SW480 (cell line): ENCODE results near the gene FHL2.
"Not testable (repeated sequence)": the region's sequence is repeated elsewhere in the genome, so short reads cannot be mapped to it uniquely, and the experiment has no call there.

Experiments
- DNase-seq: peaks from one replicate; pipeline ENCODE4 v3.0.0-alpha.2; 2016; ENCODE audit warnings: low spot score

FHL2 gene

GRCh38 chr2:105337122-105338019, 61.5 kb downstream of the FHL2 start, which contains the start of gene C2orf49:
Gene C2orf49, plus strand, starts transcription at chr2:105337540. Its CDS starts 48 bp downstream, at chr2:105337588.
- peak; percentile 86 for DNase-seq

GRCh38 chr2:105336786-105337121, 62.1 kb downstream of the FHL2 start:
- no peak for DNase-seq

- DNase-seq = no peak
These were observed 63.4 kb downstream of the FHL2 start for GRCh38 chr2:105335469-105335868.

- DNase-seq = no peak
These were observed 64.6 kb downstream of the FHL2 start for GRCh38 chr2:105334211-105334610.

- peak; percentile 37 for DNase-seq
These were observed 68.0 kb downstream of the FHL2 start for GRCh38 chr2:105330681-105331375.

GRCh38 chr2:105329561-105330495, 69.0 kb downstream of the FHL2 start, which contains the start of gene TGFBRAP1:
Gene TGFBRAP1, minus strand, starts transcription at chr2:105329735. Its CDS starts 21,434 bp downstream, at chr2:105308301.
- DNase-seq = peak; percentile 62

- DNase-seq = peak; percentile 23
These were observed 69.7 kb downstream of the FHL2 start for GRCh38 chr2:105329197-105329554.

- DNase-seq = peak; percentile 46
These were observed 70.3 kb downstream of the FHL2 start for GRCh38 chr2:105328281-105329196.

- DNase-seq = no peak
These were observed 71.2 kb downstream of the FHL2 start for GRCh38 chr2:105327690-105328089.

GRCh38 chr2:105327271-105327670, 71.6 kb downstream of the FHL2 start:
- not testable (repeated sequence) for DNase-seq

GRCh38 chr2:105325389-105325963, 73.4 kb downstream of the FHL2 start:
- DNase-seq = no peak

- peak; percentile 67 for DNase-seq
These were observed 74.1 kb downstream of the FHL2 start for GRCh38 chr2:105324732-105325131.

GRCh38 chr2:105324101-105324500, 74.8 kb downstream of the FHL2 start:
- DNase-seq = no peak

GRCh38 chr2:105323111-105323510, 75.7 kb downstream of the FHL2 start:
- no peak for DNase-seq

- DNase-seq = no peak
These were observed 76.8 kb downstream of the FHL2 start for GRCh38 chr2:105321875-105322646.

GRCh38 chr2:105320651-105321215, 78.1 kb downstream of the FHL2 start:
- DNase-seq = no peak

- DNase-seq = no peak
These were observed 80.9 kb downstream of the FHL2 start for GRCh38 chr2:105317937-105318336.

- no peak for DNase-seq
These were observed 83.5 kb downstream of the FHL2 start for GRCh38 chr2:105315314-105315713.

- DNase-seq = no peak
These were observed 85.0 kb downstream of the FHL2 start for GRCh38 chr2:105313877-105314276.
